Keratinocyte (primary cell): ENCODE data around the gene PTPN21. TPM values are rescaled to one million over a fixed set of nuclear protein-coding genes. Genes with fewer than 3 reads are reported as not detected.

ENCODE experiments used
- DNase-seq: peaks from one replicate; pipeline ENCODE4 v3.0.0-alpha.2; 2011; ENCODE audit warnings: low read depth, missing footprints, low spot score
- FAIRE-seq: peaks from 2 replicates; lab custom pipeline; 2011; peaks lifted over from hg19 to GRCh38; lab: Jason Lieb, UNC
- H2AFZ ChIP-seq: 2 replicates; pipeline ENCODE4 v1.6.0; 2012; ENCODE audit warnings: low read length, control low read depth, inconsistent platforms; ENCODE audit not compliant: control insufficient read depth
- H3K27ac ChIP-seq: 2 replicates; pipeline ENCODE4 v1.5.1; 2011; ENCODE audit warnings: low read length; ENCODE audit not compliant: control insufficient read depth, insufficient read depth
- H3K27me3 ChIP-seq: 3 replicates; pipeline ENCODE4 v1.6.0; 2011; ENCODE audit warnings: low read length; ENCODE audit not compliant: control insufficient read depth, insufficient read depth; ENCODE audit errors: extremely low read depth
- H3K36me3 ChIP-seq, 2 experiments: 2 replicates in 1 of 2; 3 replicates in 1 of 2; pipeline ENCODE4 v1.5.1; 2011; ENCODE audit warnings: low read length in 2 of 2, mild to moderate bottlenecking in 1 of 2; ENCODE audit not compliant: control insufficient read depth in 2 of 2, insufficient read depth in 2 of 2; ENCODE audit errors: extremely low read depth in 1 of 2
- H3K4me1 ChIP-seq: 3 replicates; pipeline ENCODE4 v1.5.1; 2011; ENCODE audit warnings: low read length; ENCODE audit not compliant: control insufficient read depth, insufficient read depth; ENCODE audit errors: extremely low read depth
- H3K4me2 ChIP-seq: 3 replicates; pipeline ENCODE4 v1.6.0; 2011; ENCODE audit warnings: low read depth, low read length; ENCODE audit not compliant: control insufficient read depth, insufficient read depth; ENCODE audit errors: extremely low read depth
- H3K4me3 ChIP-seq, 3 experiments: fragments of 200-600 bp in 1 of 3; sonication (generic) in 1 of 3; 2 replicates in 2 of 3; 3 replicates in 1 of 3; pipeline ENCODE4 v1.5.1; 2011 to 2016; ENCODE audit warnings: low read length in 3 of 3, mild to moderate bottlenecking in 3 of 3, control low read depth in 2 of 3, inconsistent platforms in 1 of 3, low read depth in 1 of 3, mixed read lengths in 1 of 3, mixed run types in 1 of 3, moderate library complexity in 1 of 3; ENCODE audit not compliant: control insufficient read depth in 2 of 3, insufficient read depth in 2 of 3; ENCODE audit errors: extremely low read depth in 1 of 3
- H3K79me2 ChIP-seq: 2 replicates; pipeline ENCODE4 v1.6.0; 2012; ENCODE audit warnings: low read length; ENCODE audit not compliant: control insufficient read depth, insufficient read depth
- H3K9ac ChIP-seq: 3 replicates; pipeline ENCODE4 v1.6.0; 2011; ENCODE audit warnings: low read length; ENCODE audit not compliant: control insufficient read depth, insufficient read depth; ENCODE audit errors: extremely low read depth
- H3K9me1 ChIP-seq: 3 replicates; pipeline ENCODE4 v1.6.0; 2011; ENCODE audit warnings: low read length; ENCODE audit not compliant: control insufficient read depth, insufficient read depth; ENCODE audit errors: extremely low read depth
- H3K9me3 ChIP-seq: 2 replicates; pipeline ENCODE4 v1.5.1; 2012; ENCODE audit warnings: low read depth, low read length; ENCODE audit not compliant: control insufficient read depth
- H4K20me1 ChIP-seq: 3 replicates; pipeline ENCODE4 v1.6.0; 2011; ENCODE audit warnings: low read length; ENCODE audit not compliant: control insufficient read depth, insufficient read depth; ENCODE audit errors: extremely low read depth
- EZH2 ChIP-seq: IDR thresholded peaks from one replicate; pipeline ENCODE4 v1.6.1; 2012; ENCODE audit warnings: inconsistent platforms, mild to moderate bottlenecking, low read length, moderate library complexity
- dilution Hi-C: fragments of 300-500 bp; cut with MboI; formaldehyde crosslinking; loops from one replicate; pipeline ENCODE4 v1.7.0; 2020; ENCODE audit warnings: low sequenced_read_pairs; ENCODE audit not compliant: extremely low pct_ligation_motif_present
- polyA plus RNA-seq, 5 experiments: library from polyadenylated mRNA; depleted of rRNA in 3 of 5; stranded (reverse) in 3 of 5; stranded (forward) in 1 of 5; unstranded in 1 of 5; fragments of >200 nt; gene quantifications; 1 replicate in 1 of 5; 2 replicates in 3 of 5; 3 replicates in 1 of 5; pipeline versions ENCODE4 v1.2.1 to v1.2.3, GENCODE V29; 2011 to 2012; ENCODE audit warnings: missing spikeins in 2 of 5, low read depth in 1 of 5, low replicate concordance in 1 of 5
- TF ChIP-seq, protein P1 (sequence below), 3 experiments: IDR thresholded peaks in 1 of 3; conservative IDR thresholded peaks in 1 of 3; optimal IDR thresholded peaks in 1 of 3; 2 replicates in 2 of 3; 3 replicates in 1 of 3; pipeline versions ENCODE3 to v1.5.1; 2011; ENCODE audit warnings: low read length in 3 of 3, mild to moderate bottlenecking in 3 of 3, moderate library complexity in 2 of 3, control low read depth in 1 of 3, inconsistent platforms in 1 of 3; ENCODE audit not compliant: insufficient read depth in 2 of 3; ENCODE audit errors: extremely low read depth in 1 of 3

PTPN21 gene
- polyA plus RNA-seq, 1 donor (not counting 4 experiments of a cell fraction or from before 2014, with no cell fraction given), result 7.4 TPM

DNA sequence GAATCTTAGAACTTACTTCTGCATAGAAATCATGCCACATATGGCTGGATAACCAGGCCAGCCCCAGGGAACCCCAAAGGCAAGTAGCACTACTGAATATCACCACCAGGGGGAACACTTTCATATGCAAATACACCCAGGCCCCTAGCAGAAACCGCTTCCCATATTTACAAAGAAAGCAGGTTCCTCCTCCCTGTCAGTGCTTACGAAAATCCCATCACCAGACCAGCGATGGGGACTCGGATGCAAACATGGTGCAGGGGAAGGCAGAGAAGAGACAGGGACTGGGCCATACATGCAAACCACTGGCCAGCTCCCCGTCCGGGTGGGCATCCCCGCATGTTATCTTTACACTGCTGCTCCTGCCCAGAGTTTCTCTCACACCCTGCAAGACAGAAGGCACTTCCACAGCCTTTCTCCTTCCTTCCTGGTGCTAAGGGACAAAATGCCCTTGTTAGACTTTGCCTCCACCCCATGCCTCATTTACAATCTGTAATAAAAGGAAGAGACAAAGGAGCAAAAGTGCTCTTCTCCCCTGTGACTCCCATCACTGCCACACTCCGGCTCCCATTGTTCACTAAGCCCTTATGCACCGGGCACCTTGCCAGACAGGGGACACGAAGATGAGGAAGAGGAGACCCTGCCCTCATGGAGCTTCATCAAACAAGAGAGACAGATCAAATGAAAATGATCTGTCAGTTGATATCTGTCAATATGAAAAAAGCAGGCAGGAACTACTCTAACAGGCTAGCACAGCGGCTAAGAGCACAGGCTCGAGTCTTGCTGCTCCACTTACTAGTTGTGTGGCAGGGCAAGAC lies 62.3 kb downstream of the PTPN21 start:
- Histone ChIP-seq H3K9me3 (no peaks in the 10 kb centered on the region), H3K36me3 (peaks cover 9 to 20% of the 10 kb centered on the region in 2 experiments), H3K9ac (no peak overlapping the region), H3K4me2 (no peak overlapping the region), H3K4me3 (no peak overlapping the region), H3K9me1 (no peaks in the 10 kb centered on the region), H3K27me3 (no peaks in the 10 kb centered on the region), H3K27ac (no peak overlapping the region), H4K20me1 (no peaks in the 10 kb centered on the region), H3K4me1 (peaks cover 18% of the 10 kb centered on the region), H2AFZ (no peak overlapping the region), H3K79me2 (no peaks in the 10 kb centered on the region)
- TF ChIP-seq, protein P1, sequence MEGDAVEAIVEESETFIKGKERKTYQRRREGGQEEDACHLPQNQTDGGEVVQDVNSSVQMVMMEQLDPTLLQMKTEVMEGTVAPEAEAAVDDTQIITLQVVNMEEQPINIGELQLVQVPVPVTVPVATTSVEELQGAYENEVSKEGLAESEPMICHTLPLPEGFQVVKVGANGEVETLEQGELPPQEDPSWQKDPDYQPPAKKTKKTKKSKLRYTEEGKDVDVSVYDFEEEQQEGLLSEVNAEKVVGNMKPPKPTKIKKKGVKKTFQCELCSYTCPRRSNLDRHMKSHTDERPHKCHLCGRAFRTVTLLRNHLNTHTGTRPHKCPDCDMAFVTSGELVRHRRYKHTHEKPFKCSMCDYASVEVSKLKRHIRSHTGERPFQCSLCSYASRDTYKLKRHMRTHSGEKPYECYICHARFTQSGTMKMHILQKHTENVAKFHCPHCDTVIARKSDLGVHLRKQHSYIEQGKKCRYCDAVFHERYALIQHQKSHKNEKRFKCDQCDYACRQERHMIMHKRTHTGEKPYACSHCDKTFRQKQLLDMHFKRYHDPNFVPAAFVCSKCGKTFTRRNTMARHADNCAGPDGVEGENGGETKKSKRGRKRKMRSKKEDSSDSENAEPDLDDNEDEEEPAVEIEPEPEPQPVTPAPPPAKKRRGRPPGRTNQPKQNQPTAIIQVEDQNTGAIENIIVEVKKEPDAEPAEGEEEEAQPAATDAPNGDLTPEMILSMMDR (optimal IDR thresholded peaks at IDR 0.05 in 1 of 3, IDR thresholded peaks at IDR 0.05 in 1 of 3, conservative IDR thresholded peaks at IDR 0.05 in 1 of 3; ENCODE audit: extremely low read depth in 1 of 3, insufficient read depth in 2 of 3, low read length in 3 of 3), result peak; percentile 71 to 85 (median 75)
- TF ChIP-seq EZH2, result no peak
- dilution Hi-C loops, result no loop called here
- peak; percentile 35 for DNase-seq
- FAIRE-seq, result peak; percentile 73

GRCh38 chr14:88490168-88490567 lies 64.6 kb downstream of the PTPN21 start:
- no peak for TF ChIP-seq EZH2
- TF ChIP-seq, protein P1 (optimal IDR thresholded peaks at IDR 0.05 in 1 of 3, IDR thresholded peaks at IDR 0.05 in 1 of 3, conservative IDR thresholded peaks at IDR 0.05 in 1 of 3; ENCODE audit: extremely low read depth in 1 of 3, insufficient read depth in 2 of 3, low read length in 3 of 3), result no peak
- Histone ChIP-seq H2AFZ (no peak overlapping the region), H3K79me2 (no peaks in the 10 kb centered on the region), H3K36me3 (peaks cover 9% of the 10 kb centered on the region in 2 experiments), H3K9me1 (no peaks in the 10 kb centered on the region), H3K27ac (no peak overlapping the region), H3K4me1 (peaks cover 18% of the 10 kb centered on the region), H3K4me2 (no peak overlapping the region), H3K9ac (no peak overlapping the region), H3K9me3 (no peaks in the 10 kb centered on the region), H3K4me3 (no peak overlapping the region), H4K20me1 (no peaks in the 10 kb centered on the region), H3K27me3 (no peaks in the 10 kb centered on the region)
- FAIRE-seq (no peak), DNase-seq (no peak)
- dilution Hi-C loops, result no loop called here
